Measurements from ENCODE around the gene DNER.

- TF ChIP-seq CTCF (IDR thresholded peaks at IDR 0.05), result no peak
- no peak for TF ChIP-seq POLR2A (IDR thresholded peaks at IDR 0.05)
Measured at GRCh38 chr2:229641676-229642075, 72.7 kb downstream of the DNER start.
